Mammary epithelial cell (primary cell): ENCODE measurements around the gene KLC3.

Source experiments
- CTCF ChIP-seq, 2 donors: IDR thresholded peaks in 1 of 2; conservative IDR thresholded peaks in 1 of 2; 2 replicates each; pipeline ENCODE4 v1.5.1; 2011 to 2012; ENCODE audit warnings: inconsistent platforms in 2 of 2, low read length in 2 of 2, mild to moderate bottlenecking in 2 of 2, control low read depth in 1 of 2, low read depth in 1 of 2; ENCODE audit not compliant: insufficient read depth in 1 of 2; ENCODE audit errors: extremely low read depth in 1 of 2
- EZH2 ChIP-seq: IDR thresholded peaks from 2 replicates; pipeline ENCODE4 v1.6.1; 2012; ENCODE audit warnings: low read length, inconsistent platforms, borderline replicate concordance

- TF ChIP-seq CTCF (conservative IDR thresholded peaks at IDR 0.05 in 1 of 2, IDR thresholded peaks at IDR 0.05 in 1 of 2; ENCODE audit: extremely low read depth in 1 of 2, insufficient read depth in 1 of 2, low read depth in 1 of 2, low read length in 2 of 2) (no peak), EZH2 (no peak)
Measured at GRCh38 chr19:45305007-45305406, 35.5 kb upstream of the KLC3 start.
